Measurements from ENCODE around the gene SMARCA2.
A peak's percentile ranks its signal among the peaks of the same experiment; 100 is the strongest.

The SMARCA2 gene

GRCh38 chr9:2014696-2015580, at the start of gene SMARCA2:
SMARCA2 (plus strand) TSS chr9:2015347; CDS start chr9:2029023, 13,676 bp downstream.
- Histone ChIP-seq H3K27me3 (ENCODE audit: insufficient read depth, low read depth) (no peaks in the 10 kb centered on the region), H4K20me1 (ENCODE audit: insufficient read depth) (peaks cover 4% of the 10 kb centered on the region), H3K4me3 (IDR thresholded peaks at IDR 0.05; ENCODE audit: insufficient read depth, low read depth, low read length) (no peak within 1 kb of the TSS), H2AFZ (ENCODE audit: low read depth) (peak within 1 kb of the TSS; percentile 73), H3K36me3 (ENCODE audit: insufficient read depth) (no peaks in the 10 kb centered on the region), H3K9ac (peak within 1 kb of the TSS; percentile 85), H3K79me2 (ENCODE audit: insufficient read depth, low read depth) (peaks cover 45% of the 10 kb centered on the region), H3K27ac (peak within 1 kb of the TSS; percentile 93), H3K4me2 (peak within 1 kb of the TSS; percentile 84), H3K4me1 (ENCODE audit: low read depth, poor library complexity, severe bottlenecking) (peaks cover 28% of the 10 kb centered on the region)
- no peak for TF ChIP-seq CTCF (conservative IDR thresholded peaks at IDR 0.05; ENCODE audit: low read depth, low read length)

GRCh38 chr9:1966725-1967366, 48.3 kb upstream of the SMARCA2 start:
- Histone ChIP-seq H3K9ac (no peak overlapping the region), H4K20me1 (ENCODE audit: insufficient read depth) (no peaks in the 10 kb centered on the region), H3K27me3 (ENCODE audit: insufficient read depth, low read depth) (no peaks in the 10 kb centered on the region), H3K4me3 (IDR thresholded peaks at IDR 0.05; ENCODE audit: insufficient read depth, low read depth, low read length) (no peak overlapping the region), H3K79me2 (ENCODE audit: insufficient read depth, low read depth) (no peaks in the 10 kb centered on the region), H2AFZ (ENCODE audit: low read depth) (no peak overlapping the region), H3K27ac (no peak overlapping the region), H3K4me1 (ENCODE audit: low read depth, poor library complexity, severe bottlenecking) (no peaks in the 10 kb centered on the region), H3K4me2 (no peak overlapping the region), H3K36me3 (ENCODE audit: insufficient read depth) (no peaks in the 10 kb centered on the region)
- TF ChIP-seq CTCF (conservative IDR thresholded peaks at IDR 0.05; ENCODE audit: low read depth, low read length): no peak

- Histone ChIP-seq H2AFZ (ENCODE audit: low read depth) (no peak overlapping the region), H3K9ac (no peak overlapping the region), H3K27ac (no peak overlapping the region), H3K4me1 (ENCODE audit: low read depth, poor library complexity, severe bottlenecking) (no peaks in the 10 kb centered on the region), H4K20me1 (ENCODE audit: insufficient read depth) (no peaks in the 10 kb centered on the region), H3K36me3 (ENCODE audit: insufficient read depth) (no peaks in the 10 kb centered on the region), H3K27me3 (ENCODE audit: insufficient read depth, low read depth) (no peaks in the 10 kb centered on the region), H3K4me2 (no peak overlapping the region), H3K4me3 (IDR thresholded peaks at IDR 0.05; ENCODE audit: insufficient read depth, low read depth, low read length) (no peak overlapping the region), H3K79me2 (ENCODE audit: insufficient read depth, low read depth) (no peaks in the 10 kb centered on the region)
- no peak for TF ChIP-seq CTCF (conservative IDR thresholded peaks at IDR 0.05; ENCODE audit: low read depth, low read length)
These were observed 46.0 kb upstream of the SMARCA2 start for GRCh38 chr9:1969160-1969559.

- H3K4me1 ChIP-seq (ENCODE audit: low read depth, poor library complexity, severe bottlenecking): no peaks in the 10 kb centered on the region
- no peak overlapping the region for H3K4me3 ChIP-seq (IDR thresholded peaks at IDR 0.05; ENCODE audit: insufficient read depth, low read depth, low read length)
- no peaks in the 10 kb centered on the region for H3K36me3 ChIP-seq (ENCODE audit: insufficient read depth)
- no peaks in the 10 kb centered on the region for H3K27me3 ChIP-seq (ENCODE audit: insufficient read depth, low read depth)
- no peak overlapping the region for H2AFZ ChIP-seq (ENCODE audit: low read depth)
- H3K4me2 ChIP-seq: no peak overlapping the region
- H3K27ac ChIP-seq: no peak overlapping the region
- no peak overlapping the region for H3K9ac ChIP-seq
- no peaks in the 10 kb centered on the region for H4K20me1 ChIP-seq (ENCODE audit: insufficient read depth)
- H3K79me2 ChIP-seq (ENCODE audit: insufficient read depth, low read depth): no peaks in the 10 kb centered on the region
- TF ChIP-seq CTCF (conservative IDR thresholded peaks at IDR 0.05; ENCODE audit: low read depth, low read length): no peak
These were observed 45.2 kb upstream of the SMARCA2 start for GRCh38 chr9:1969898-1970297.
